Measurements from ENCODE around the gene PRRX2.

DNA sequence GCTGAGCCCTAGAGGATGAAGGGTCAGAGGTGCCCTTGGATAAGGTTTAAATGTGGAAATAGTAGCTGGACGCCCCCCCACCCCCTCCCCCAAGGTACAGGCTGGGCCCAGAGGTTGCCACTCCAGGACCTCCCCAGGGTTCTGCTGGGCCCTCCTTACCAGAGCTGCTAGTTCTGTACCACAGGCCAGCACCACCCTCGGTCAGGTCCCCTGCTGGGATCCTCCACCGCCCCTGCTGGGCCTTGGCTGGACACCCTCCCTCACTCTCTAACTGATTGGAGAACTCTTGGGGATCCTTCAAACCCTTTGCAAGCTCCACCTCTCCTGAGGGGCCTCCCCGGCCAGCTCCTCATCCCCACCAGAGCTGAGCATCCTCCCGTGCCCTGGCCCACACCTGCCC, 52.5 kb downstream of the PRRX2 start:
- TF ChIP-seq BHLHE40 (IDR thresholded peaks at IDR 0.05; ENCODE audit: borderline replicate concordance) (no peak), FOXK2 (IDR thresholded peaks at IDR 0.05) (no peak), TARDBP (IDR thresholded peaks at IDR 0.05) (no peak), FOXM1 (IDR thresholded peaks at IDR 0.05; ENCODE audit: borderline replicate concordance) (no peak), SUZ12 (IDR thresholded peaks at IDR 0.05) (no peak), ELF4 (IDR thresholded peaks at IDR 0.05) (no peak), SP1 (IDR thresholded peaks at IDR 0.05) (no peak), FOXA1 (IDR thresholded peaks at IDR 0.05) (no peak), NFRKB (IDR thresholded peaks at IDR 0.05) (no peak)
